GM13976 (cell line): ENCODE results near the gene ALG8.

ENCODE experiments used
- DNase-seq: peaks from one replicate; pipeline ENCODE4 v3.0.0; 2012; ENCODE audit warnings: low spot score
- CTCF ChIP-seq: IDR thresholded peaks from 2 replicates; pipeline ENCODE4 v1.5.1; 2012; ENCODE audit warnings: borderline replicate concordance, mild to moderate bottlenecking; ENCODE audit not compliant: insufficient read depth; ENCODE audit errors: extremely low read depth, missing control alignments, control extremely low read depth
- in situ Hi-C: fragments of 300-500 bp; cut with MboI; formaldehyde crosslinking; loops from one replicate; pipeline ENCODE4 v1.12.0; 2022; ENCODE audit warnings: low sequenced_read_pairs, mixed read lengths, inconsistent platforms; ENCODE audit not compliant: unreplicated experiment

ALG8 gene

GRCh38 chr11:78168539-78169477 lies 29.4 kb upstream of the ALG8 start:
- no peak for TF ChIP-seq CTCF
- in situ Hi-C loops, result no loop called here
- DNase-seq, result no peak

- DNase-seq, result no peak
- in situ Hi-C loops, result no loop called here
Observed at GRCh38 chr11:78166855-78167469, 27.5 kb upstream of the ALG8 start.

GRCh38 chr11:78164471-78164870 lies 25.0 kb upstream of the ALG8 start:
- no peak for TF ChIP-seq CTCF
- DNase-seq, result no peak
- in situ Hi-C loops, result no loop called here

More at GRCh38 chr11:78166855-78167469, 27.5 kb upstream of the ALG8 start:
- TF ChIP-seq CTCF, result no peak

- DNase-seq, result no peak
- TF ChIP-seq CTCF, result no peak
- in situ Hi-C loops, result no loop called here
Observed at GRCh38 chr11:78163828-78164227, 24.4 kb upstream of the ALG8 start.

GRCh38 chr11:78161962-78162371 lies 22.5 kb upstream of the ALG8 start:
- DNase-seq, result no peak
- in situ Hi-C loops, result no loop called here
- no peak for TF ChIP-seq CTCF

GRCh38 chr11:78161346-78161745 lies 21.9 kb upstream of the ALG8 start:
- TF ChIP-seq CTCF, result no peak
- no peak for DNase-seq
- in situ Hi-C loops, result no loop called here
